ENCODE data around the gene PMEPA1. TPM values are rescaled to one million over a fixed set of nuclear protein-coding genes. Genes with fewer than 3 reads are reported as not detected.

The PMEPA1 gene
- total RNA-seq, 3 donors from 2014 or later (not counting 1 experiment from before 2014, with no cell fraction given), result 1.2 to 5.9 (median 2.4) TPM

DNA sequence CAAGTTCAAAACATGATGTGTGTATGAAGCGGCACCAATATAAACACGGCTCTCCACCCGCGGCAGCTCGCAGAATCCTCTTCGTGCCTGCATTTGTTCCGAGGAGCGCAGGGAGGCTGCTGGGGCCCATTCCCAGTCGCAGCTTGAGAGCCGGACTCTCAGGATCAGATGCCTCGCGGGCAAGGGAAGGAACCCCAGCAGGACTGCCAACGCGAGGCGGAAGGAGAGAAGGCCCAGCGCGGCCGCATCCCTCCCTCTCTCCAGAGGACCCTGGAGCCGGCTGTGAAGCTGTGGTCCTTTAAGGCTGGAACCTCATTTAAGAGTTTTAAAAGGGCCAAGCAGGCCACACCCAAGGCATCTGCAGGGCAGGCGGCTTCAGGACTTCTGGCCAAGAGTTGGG, 45.3 kb downstream of the PMEPA1 start:
- Histone ChIP-seq H3K4me1 (ENCODE audit: control insufficient read depth, insufficient read depth, low read length) (no peaks in the 10 kb centered on the region), H3K4me3 (ENCODE audit: low read length) (no peak overlapping the region), H3K9me3 (ENCODE audit: control insufficient read depth, insufficient read depth, low read length) (no peaks in the 10 kb centered on the region), H3K27ac (ENCODE audit: low read length) (no peak overlapping the region), H3K36me3 (ENCODE audit: control insufficient read depth, insufficient read depth, low read length) (no peaks in the 10 kb centered on the region), H3K27me3 (ENCODE audit: control insufficient read depth, insufficient read depth, low read length) (no peaks in the 10 kb centered on the region)
- ATAC-seq (no peak), DNase-seq (no peak)
- H3K4me3 Mint-ChIP-seq, result no peak overlapping the region
- TF ChIP-seq, protein P1, sequence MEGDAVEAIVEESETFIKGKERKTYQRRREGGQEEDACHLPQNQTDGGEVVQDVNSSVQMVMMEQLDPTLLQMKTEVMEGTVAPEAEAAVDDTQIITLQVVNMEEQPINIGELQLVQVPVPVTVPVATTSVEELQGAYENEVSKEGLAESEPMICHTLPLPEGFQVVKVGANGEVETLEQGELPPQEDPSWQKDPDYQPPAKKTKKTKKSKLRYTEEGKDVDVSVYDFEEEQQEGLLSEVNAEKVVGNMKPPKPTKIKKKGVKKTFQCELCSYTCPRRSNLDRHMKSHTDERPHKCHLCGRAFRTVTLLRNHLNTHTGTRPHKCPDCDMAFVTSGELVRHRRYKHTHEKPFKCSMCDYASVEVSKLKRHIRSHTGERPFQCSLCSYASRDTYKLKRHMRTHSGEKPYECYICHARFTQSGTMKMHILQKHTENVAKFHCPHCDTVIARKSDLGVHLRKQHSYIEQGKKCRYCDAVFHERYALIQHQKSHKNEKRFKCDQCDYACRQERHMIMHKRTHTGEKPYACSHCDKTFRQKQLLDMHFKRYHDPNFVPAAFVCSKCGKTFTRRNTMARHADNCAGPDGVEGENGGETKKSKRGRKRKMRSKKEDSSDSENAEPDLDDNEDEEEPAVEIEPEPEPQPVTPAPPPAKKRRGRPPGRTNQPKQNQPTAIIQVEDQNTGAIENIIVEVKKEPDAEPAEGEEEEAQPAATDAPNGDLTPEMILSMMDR (IDR thresholded peaks at IDR 0.05), result no peak
- H3K4me1 Mint-ChIP-seq, result no peaks in the 10 kb centered on the region
- no peak overlapping the region for H3K27ac Mint-ChIP-seq
- intact Hi-C loops (cut with micrococcal nuclease), result no loop called here
- H3K36me3 Mint-ChIP-seq, result no peaks in the 10 kb centered on the region
- no peaks in the 10 kb centered on the region for H3K9me3 Mint-ChIP-seq
- 95% methylated on average over 20 of the region's 20 CpGs for WGBS (ENCODE audit: insufficient coverage)
- H3K27me3 Mint-ChIP-seq (ENCODE audit: low read depth in 2 of 2), result peaks cover 0 to 8% of the 10 kb centered on the region in 2 donors

DNA sequence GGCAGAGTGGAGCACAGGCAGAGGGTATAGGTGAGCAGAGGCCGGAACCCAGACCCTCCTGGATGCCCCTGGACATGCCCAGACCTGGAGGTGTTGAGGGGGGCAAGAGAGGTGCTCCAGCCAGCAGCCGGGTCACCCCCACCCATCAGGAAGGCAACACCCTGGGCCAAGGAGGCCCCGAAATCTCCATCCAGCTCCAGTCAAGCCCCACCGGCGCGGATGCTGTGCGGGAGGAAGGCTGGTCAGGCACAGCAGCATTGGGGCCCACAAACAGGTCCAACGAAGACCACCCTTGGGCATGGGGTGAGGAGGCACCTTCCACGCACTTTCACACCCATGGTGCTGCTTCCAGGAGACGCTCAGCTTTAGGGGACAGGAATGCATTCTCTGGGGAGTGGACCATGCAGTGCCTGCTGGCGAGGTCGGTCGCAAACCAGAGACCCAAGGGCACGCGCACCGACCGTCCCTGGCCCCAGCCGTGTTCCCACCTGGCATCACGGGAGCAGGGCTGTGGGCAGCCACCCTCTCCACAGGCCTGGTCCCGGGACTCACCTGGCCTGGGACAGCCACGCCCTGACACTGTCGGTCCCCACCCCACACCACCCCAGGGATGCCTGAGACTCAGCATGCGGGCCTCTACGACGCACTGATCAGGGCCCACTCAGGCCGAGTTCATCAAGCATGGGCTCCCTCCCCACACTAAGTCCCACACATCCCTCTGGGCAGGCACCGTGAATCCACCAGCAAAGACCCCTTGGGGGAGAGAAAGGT, 45.9 kb downstream of the PMEPA1 start:
- H3K4me1 ChIP-seq (ENCODE audit: control insufficient read depth, insufficient read depth, low read length), result no peaks in the 10 kb centered on the region
- no peak for ATAC-seq
- no peak overlapping the region for H3K27ac ChIP-seq (ENCODE audit: low read length)
- Mint-ChIP-seq H3K36me3 (no peaks in the 10 kb centered on the region), H3K4me1 (no peaks in the 10 kb centered on the region), H3K4me3 (no peak overlapping the region), H3K27ac (no peak overlapping the region), H3K9me3 (no peaks in the 10 kb centered on the region), H3K27me3 (ENCODE audit: low read depth in 2 of 2) (peaks cover 0 to 8% of the 10 kb centered on the region in 2 donors)
- no peaks in the 10 kb centered on the region for H3K27me3 ChIP-seq (ENCODE audit: control insufficient read depth, insufficient read depth, low read length)
- no peak for DNase-seq
- intact Hi-C loops (cut with micrococcal nuclease), result no loop called here
- no peak overlapping the region for H3K4me3 ChIP-seq (ENCODE audit: low read length)
- H3K9me3 ChIP-seq (ENCODE audit: control insufficient read depth, insufficient read depth, low read length), result no peaks in the 10 kb centered on the region
- TF ChIP-seq, protein P1 (IDR thresholded peaks at IDR 0.05), result no peak
- 93% methylated on average over 26 of the region's 27 CpGs for WGBS (ENCODE audit: insufficient coverage)
- no peaks in the 10 kb centered on the region for H3K36me3 ChIP-seq (ENCODE audit: control insufficient read depth, insufficient read depth, low read length)

DNA sequence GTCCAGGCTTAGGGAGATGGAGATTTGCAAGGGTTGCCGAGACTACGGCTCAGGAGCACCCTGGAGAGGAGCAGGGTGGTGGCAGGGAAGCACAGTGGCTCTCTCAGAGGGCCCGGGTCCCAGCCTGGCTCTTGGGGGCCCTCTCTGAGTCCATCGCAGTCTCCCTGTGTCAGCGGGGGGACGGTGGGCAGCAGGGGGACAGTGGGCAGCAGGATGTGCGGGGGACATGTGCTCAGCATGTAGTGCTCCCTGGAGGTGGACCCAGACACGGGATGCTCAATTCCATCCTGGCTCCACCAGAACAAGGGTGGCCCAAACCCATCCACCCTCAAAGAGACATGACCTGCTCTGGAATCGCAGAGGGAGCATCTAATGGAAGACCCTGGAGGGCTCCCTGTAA, 46.6 kb downstream of the PMEPA1 start:
- no peaks in the 10 kb centered on the region for H3K36me3 ChIP-seq (ENCODE audit: control insufficient read depth, insufficient read depth, low read length)
- no peak overlapping the region for H3K4me3 ChIP-seq (ENCODE audit: low read length)
- no peak overlapping the region for H3K27ac ChIP-seq (ENCODE audit: low read length)
- no peak for DNase-seq
- no peaks in the 10 kb centered on the region for H3K36me3 Mint-ChIP-seq
- no peaks in the 10 kb centered on the region for H3K27me3 ChIP-seq (ENCODE audit: control insufficient read depth, insufficient read depth, low read length)
- no peaks in the 10 kb centered on the region for H3K9me3 Mint-ChIP-seq
- peaks cover 0 to 8% of the 10 kb centered on the region in 2 donors for H3K27me3 Mint-ChIP-seq (ENCODE audit: low read depth in 2 of 2)
- H3K9me3 ChIP-seq (ENCODE audit: control insufficient read depth, insufficient read depth, low read length), result no peaks in the 10 kb centered on the region
- no peak for ATAC-seq
- intact Hi-C loops (cut with micrococcal nuclease), result no loop called here
- WGBS (ENCODE audit: insufficient coverage), result 92% methylated on average over 9 of the region's 9 CpGs
- peaks cover 2% of the 10 kb centered on the region for H3K4me1 ChIP-seq (ENCODE audit: control insufficient read depth, insufficient read depth, low read length)
- H3K27ac Mint-ChIP-seq, result no peak overlapping the region
- no peak overlapping the region for H3K4me3 Mint-ChIP-seq
- TF ChIP-seq, protein P1 (IDR thresholded peaks at IDR 0.05), result no peak
- H3K4me1 Mint-ChIP-seq, result peaks cover 2% of the 10 kb centered on the region in 2 donors

Data from natural killer cell (primary cell).